ENCODE data around the gene COL4A1.

COL4A1 gene

DNA sequence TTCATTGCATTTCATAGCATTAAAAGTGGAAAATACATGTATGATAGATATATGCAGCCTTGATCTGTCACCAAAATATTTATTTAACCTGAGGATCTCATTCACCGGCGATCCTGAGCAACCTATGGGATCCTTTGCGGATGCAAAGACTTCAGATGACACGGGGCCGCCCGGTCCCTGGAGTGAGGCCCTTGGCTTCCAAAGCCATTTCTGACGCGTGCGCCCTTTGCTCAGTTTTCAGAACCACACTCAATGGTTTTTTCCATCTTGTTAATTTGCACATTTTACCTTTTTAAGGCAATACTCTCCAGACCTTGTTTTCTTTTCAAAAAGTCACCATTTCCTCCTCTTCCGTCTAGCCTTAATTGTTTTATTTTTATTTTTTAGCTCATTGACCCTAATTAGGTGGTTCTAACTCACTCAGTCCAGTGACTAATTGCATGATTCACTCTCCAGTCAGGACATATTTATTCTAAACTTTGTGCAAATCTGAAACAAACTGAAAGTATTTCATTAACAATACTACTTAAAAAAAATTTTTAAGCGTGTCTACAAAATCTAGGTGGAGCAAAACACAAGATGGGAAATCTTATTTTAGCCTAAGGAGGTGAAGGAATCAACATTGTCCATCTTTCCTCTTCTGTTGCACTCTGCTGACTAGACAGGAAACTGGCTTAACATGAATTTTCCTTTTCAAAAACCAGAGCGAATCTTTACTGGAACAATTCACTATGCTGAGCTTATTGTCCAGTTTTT lies 47.9 kb downstream of the COL4A1 start:
- no peak for DNase-seq (ENCODE audit: low read depth in 2 of 2)

- no peak for DNase-seq (ENCODE audit: low read depth in 2 of 2)
Observed at GRCh38 chr13:110257408-110257807, 49.5 kb downstream of the COL4A1 start.

DNA sequence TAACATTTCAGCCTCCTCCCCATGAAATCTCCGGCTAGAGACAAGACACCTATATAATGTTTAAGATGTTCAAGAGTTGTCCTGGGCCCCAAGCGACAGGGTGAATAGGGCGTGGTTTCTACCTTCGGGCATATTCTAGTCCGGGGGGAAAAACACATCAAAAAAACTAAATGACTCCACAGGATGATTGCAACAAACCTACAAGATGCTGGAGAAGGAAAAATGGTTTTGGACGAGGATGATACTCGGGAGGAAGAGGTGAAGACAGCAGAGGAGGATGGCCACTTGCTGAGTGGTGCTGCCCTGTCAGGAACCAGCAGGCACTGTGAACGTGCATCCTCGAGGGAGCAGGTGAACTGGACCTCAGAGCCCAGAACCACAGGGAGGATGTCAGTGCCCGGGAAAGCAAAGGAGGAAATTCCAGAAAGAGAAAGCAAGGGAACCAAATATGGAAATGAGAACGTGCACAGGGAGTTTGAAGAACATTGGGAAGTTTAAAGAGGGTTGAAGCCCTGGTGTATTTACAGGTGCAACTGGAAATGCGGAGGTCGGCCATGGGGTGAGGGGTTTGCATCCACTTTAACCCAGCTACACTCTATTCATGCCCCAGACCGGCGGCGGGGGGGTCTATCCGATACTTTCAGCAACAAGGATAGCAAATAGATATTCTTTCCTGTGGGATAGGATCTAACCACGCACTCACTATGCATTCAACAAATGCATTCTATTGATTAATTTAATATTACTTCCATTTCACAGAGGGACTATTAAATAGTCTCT lies 50.6 kb downstream of the COL4A1 start:
- DNase-seq (ENCODE audit: low read depth in 2 of 2) = no peak

GRCh38 chr13:110254751-110255553 lies 52.0 kb downstream of the COL4A1 start:
- no peak for DNase-seq (ENCODE audit: low read depth in 2 of 2)

GRCh38 chr13:110254151-110254679 lies 52.7 kb downstream of the COL4A1 start:
- DNase-seq (ENCODE audit: low read depth in 2 of 2) = no peak

DNA sequence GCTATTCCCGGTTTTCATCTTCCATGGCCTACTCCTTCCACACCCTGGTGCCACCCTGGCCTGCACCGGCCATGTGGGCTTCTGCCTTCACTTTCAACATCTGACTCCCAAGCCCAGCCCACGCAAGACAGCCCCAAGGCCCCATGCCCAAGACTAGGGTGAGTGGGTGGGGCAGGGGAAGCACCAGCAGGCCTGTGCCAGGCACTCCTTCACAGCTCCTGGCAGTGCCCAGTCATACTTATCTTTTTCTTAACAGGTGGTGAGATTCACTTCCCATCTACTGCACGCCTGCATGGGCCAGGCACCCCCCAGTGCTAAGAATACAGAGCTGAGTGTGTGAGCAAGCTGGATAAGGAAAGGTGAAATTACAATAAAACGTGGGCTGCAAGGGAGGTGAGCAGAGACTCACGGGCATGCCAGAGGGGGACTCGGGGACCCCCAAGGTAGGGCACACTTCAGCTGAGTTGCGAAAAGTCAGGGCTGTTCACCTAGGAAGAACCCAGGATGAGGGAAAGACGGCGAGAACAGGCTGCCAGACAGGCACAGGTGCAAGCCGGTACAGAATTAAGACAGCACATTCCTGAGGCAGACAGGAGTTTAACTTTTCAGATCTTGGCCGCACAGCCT lies 55.7 kb downstream of the COL4A1 start:
- no peak for DNase-seq (ENCODE audit: low read depth in 2 of 2)

DNA sequence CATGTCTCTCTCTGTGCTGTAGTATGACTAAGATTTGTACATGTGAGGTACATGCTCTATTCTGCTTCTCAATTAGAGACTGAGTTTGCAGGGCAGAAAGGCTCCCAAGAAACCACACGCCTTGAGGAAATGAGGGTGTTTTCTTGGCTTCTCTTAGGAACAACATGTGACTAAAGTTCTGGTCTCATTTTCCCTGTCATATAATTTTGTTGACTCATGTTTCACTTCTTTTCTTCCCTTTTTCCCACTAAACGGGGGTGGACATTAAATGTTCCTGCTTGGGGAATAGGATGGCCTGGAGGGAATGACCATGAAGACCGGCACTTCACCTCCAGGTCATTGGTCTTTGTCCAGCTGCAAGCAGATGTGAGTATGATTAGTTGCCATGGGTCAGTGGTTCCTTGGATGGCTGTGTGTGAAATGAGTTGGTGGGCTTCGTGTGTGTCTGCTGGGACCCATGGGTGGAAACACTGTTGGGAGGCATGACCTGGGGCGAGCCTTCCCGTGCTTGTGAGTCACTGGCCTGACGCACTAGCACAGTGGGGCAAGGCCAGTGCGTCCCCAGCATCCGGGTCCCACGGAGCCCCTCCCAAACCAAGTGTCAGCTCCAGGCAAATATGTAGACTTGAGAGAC lies 56.6 kb downstream of the COL4A1 start:
- no peak for DNase-seq (ENCODE audit: low read depth in 2 of 2)

DNA sequence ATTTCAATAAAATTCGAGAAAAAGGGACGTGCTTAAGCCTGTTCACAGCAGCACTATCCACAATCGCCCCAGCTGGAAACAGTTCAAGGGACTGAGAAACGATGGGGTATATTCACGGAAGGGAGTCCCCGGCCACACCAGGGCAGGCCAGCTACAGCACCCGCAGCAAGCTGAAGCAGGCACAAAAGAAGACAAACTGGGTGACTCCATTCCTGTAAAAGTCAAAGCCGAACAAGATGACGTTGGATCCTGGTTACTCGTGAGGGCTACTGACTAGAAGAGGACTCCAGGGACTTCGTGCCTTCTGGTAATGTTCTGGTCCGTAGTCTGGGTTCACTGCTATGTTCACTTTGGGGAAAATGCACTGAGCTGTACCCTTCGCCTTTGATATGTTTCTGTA lies 57.6 kb downstream of the COL4A1 start:
- DNase-seq (ENCODE audit: low read depth in 2 of 2) = no peak

DNA sequence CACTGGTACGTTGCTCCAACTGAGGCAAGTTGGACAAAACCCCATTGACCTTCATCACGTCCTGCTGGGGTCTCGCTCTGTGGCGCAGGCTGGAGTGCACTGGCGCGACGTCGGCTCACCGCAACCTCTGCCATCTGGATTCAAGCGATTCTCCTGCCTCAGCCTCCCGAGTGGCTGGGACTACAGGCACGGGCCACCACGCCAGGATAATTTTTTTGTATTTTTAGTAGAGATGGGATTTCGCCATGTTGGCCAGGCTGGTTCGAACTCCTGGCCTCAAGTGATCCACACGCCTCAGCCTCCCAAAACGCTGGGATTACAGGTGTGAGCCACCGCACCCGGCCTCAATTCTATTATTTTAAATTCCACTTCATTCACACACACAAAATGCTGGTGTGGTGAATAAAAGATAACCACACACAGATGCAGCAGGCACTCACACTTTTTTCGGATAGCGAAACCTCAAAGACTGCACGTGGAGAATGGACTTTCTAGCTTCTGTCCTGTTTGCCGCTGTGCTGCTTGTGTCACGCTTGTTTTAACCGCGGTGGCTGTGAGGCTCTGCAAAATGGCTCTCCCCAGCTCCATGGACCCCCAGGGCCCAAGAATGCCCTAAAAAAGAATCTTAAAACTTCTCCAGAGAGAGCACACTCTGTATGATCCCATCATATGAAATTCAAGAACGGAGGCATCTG lies 58.4 kb downstream of the COL4A1 start:
- DNase-seq (ENCODE audit: low read depth in 2 of 2) = no peak

GRCh38 chr13:110246530-110246929 lies 60.4 kb downstream of the COL4A1 start:
- no peak for DNase-seq (ENCODE audit: low read depth in 2 of 2)

GRCh38 chr13:110245416-110245899 lies 61.5 kb downstream of the COL4A1 start:
- DNase-seq (ENCODE audit: low read depth in 2 of 2) = no peak

GRCh38 chr13:110244976-110245375 lies 62.0 kb downstream of the COL4A1 start:
- no peak for DNase-seq (ENCODE audit: low read depth in 2 of 2)

DNA sequence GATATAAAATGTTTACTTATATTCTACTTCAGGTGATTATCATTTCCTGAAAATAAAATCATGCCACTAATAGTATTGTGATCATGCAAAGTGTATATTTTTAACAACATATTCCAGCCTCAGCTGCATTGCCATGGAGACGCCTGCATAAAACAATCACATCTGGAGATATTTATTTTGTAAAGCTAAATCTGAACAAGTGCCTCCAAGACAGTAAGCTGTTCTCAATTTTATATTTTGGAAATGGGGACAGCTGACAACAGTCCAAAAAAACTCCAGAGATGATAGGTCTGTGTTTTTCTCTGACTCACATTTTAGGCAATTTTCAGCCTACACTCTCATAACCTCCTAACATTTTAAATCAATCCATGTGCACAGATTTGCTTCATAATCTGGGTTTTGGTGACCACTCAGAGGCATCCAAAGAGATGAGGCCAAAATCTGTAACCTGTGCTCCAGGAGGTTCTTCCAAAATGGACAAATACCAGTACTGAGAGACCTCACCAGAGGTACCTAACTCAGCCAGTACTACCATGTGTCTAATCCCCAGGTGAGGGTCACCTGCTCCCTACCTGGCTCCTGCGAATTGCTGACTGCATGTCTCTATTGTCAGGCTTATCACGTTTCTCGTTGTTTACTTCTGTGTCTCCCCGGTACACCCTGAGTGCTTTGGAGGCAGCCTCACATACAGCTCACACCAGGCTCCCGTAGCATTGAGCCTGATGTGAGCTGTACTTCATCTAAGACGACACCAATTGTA lies 62.7 kb downstream of the COL4A1 start:
- DNase-seq (ENCODE audit: low read depth in 2 of 2) = no peak

GRCh38 chr13:110242615-110243014 lies 64.3 kb downstream of the COL4A1 start:
- DNase-seq (ENCODE audit: low read depth in 2 of 2) = no peak

- no peak for DNase-seq (ENCODE audit: low read depth in 2 of 2)
Observed at GRCh38 chr13:110240943-110241342, 66.0 kb downstream of the COL4A1 start.

DNA sequence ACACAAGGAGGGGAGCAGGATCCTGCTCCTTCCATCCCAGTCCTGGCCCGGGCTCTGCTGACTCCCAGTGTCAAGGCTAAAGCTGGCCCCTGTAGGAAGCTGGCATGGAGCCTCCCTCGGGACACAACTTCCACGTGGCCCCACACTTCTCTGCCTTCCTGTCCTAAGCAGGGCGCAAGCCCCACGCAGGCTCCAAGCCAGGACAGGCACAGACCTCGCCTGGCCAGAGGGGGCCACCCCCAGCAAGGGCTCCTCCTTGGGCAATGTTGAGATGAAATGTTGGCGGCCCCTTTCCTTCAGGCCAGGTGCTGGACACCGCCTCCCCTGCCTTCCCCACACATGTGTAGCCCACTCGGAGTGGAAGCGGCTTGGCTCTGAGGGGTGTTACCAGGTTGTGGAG lies 66.6 kb downstream of the COL4A1 start:
- no peak for DNase-seq (ENCODE audit: low read depth in 2 of 2)

DNA sequence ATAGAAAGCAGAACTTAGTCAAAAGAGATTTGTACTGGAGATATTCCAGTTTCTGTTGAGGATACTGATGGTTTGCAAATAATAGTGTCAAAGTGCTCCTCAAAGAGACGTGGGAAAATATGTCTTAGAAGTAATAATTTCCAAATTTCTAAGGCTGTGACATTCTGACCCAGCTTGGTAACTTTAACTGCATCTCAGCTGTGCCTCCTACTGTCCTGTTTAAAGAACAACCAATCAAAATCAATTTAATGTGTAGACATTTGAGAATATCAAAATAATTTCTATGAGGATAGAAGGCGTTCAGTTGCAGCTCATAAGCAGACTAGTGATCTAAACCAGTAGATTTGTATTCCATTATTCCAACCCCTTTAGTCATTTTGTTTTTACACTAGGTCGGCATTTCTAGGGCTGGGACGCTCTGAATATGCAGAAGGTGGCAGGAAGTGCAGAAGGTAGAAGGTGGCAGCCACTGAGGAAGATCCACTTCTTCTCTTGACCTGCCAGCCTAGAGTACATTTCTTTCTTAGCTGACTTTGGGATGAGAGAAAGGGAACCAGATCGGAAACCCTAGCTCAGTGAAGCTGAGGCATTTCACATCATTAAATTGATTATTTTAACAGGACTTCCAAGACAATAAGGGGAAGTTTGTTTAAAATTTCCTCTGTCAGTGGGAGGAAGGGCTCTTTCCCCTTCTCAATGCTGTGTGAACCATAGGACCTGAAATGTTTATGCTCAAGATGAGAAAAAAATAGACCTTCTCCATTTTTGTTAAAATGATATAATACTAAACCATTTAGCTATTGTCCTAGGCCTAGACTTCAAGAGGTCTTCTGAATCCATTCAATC lies 67.5 kb downstream of the COL4A1 start:
- DNase-seq (ENCODE audit: low read depth in 2 of 2) = no peak

DNA sequence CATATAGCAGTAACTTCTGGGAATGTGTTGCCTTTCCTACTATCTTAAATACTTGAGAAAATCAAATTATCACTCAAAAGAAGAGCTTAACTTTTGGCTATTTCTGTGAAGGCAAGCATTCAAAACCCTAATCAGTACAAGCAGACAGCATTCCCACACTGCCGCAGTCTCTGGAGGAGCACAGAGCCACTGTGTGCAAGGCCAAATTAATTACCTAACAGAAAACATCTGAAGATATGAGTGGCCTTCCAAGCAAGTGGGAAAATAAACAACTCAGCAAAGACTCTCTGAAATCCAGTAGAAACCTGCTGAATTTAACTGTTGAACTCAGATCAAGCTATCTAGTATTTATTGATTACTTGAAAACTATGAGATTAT lies 68.2 kb downstream of the COL4A1 start:
- no peak for DNase-seq (ENCODE audit: low read depth in 2 of 2)
